Keratinocyte (primary cell): ENCODE measurements around the gene CD1D. TPM values are rescaled to one million over a fixed set of nuclear protein-coding genes. Genes with fewer than 3 reads are reported as not detected.

Experiments
- DNase-seq: peaks from one replicate; pipeline ENCODE4 v3.0.0-alpha.2; 2011; ENCODE audit warnings: low read depth, missing footprints, low spot score
- FAIRE-seq: peaks from 2 replicates; lab custom pipeline; 2011; peaks lifted over from hg19 to GRCh38; lab: Jason Lieb, UNC
- H2AFZ ChIP-seq: 2 replicates; pipeline ENCODE4 v1.6.0; 2012; ENCODE audit warnings: low read length, control low read depth, inconsistent platforms; ENCODE audit not compliant: control insufficient read depth
- H3K27ac ChIP-seq: 2 replicates; pipeline ENCODE4 v1.5.1; 2011; ENCODE audit warnings: low read length; ENCODE audit not compliant: control insufficient read depth, insufficient read depth
- H3K27me3 ChIP-seq: 3 replicates; pipeline ENCODE4 v1.6.0; 2011; ENCODE audit warnings: low read length; ENCODE audit not compliant: control insufficient read depth, insufficient read depth; ENCODE audit errors: extremely low read depth
- H3K36me3 ChIP-seq, 2 experiments: 2 replicates in 1 of 2; 3 replicates in 1 of 2; pipeline ENCODE4 v1.5.1; 2011; ENCODE audit warnings: low read length in 2 of 2, mild to moderate bottlenecking in 1 of 2; ENCODE audit not compliant: control insufficient read depth in 2 of 2, insufficient read depth in 2 of 2; ENCODE audit errors: extremely low read depth in 1 of 2
- H3K4me1 ChIP-seq: 3 replicates; pipeline ENCODE4 v1.5.1; 2011; ENCODE audit warnings: low read length; ENCODE audit not compliant: control insufficient read depth, insufficient read depth; ENCODE audit errors: extremely low read depth
- H3K4me2 ChIP-seq: 3 replicates; pipeline ENCODE4 v1.6.0; 2011; ENCODE audit warnings: low read depth, low read length; ENCODE audit not compliant: control insufficient read depth, insufficient read depth; ENCODE audit errors: extremely low read depth
- H3K4me3 ChIP-seq, 3 experiments: fragments of 200-600 bp in 1 of 3; sonication (generic) in 1 of 3; 2 replicates in 2 of 3; 3 replicates in 1 of 3; pipeline ENCODE4 v1.5.1; 2011 to 2016; ENCODE audit warnings: low read length in 3 of 3, mild to moderate bottlenecking in 3 of 3, control low read depth in 2 of 3, inconsistent platforms in 1 of 3, low read depth in 1 of 3, mixed read lengths in 1 of 3, mixed run types in 1 of 3, moderate library complexity in 1 of 3; ENCODE audit not compliant: control insufficient read depth in 2 of 3, insufficient read depth in 2 of 3; ENCODE audit errors: extremely low read depth in 1 of 3
- H3K79me2 ChIP-seq: 2 replicates; pipeline ENCODE4 v1.6.0; 2012; ENCODE audit warnings: low read length; ENCODE audit not compliant: control insufficient read depth, insufficient read depth
- H3K9ac ChIP-seq: 3 replicates; pipeline ENCODE4 v1.6.0; 2011; ENCODE audit warnings: low read length; ENCODE audit not compliant: control insufficient read depth, insufficient read depth; ENCODE audit errors: extremely low read depth
- H3K9me1 ChIP-seq: 3 replicates; pipeline ENCODE4 v1.6.0; 2011; ENCODE audit warnings: low read length; ENCODE audit not compliant: control insufficient read depth, insufficient read depth; ENCODE audit errors: extremely low read depth
- H3K9me3 ChIP-seq: 2 replicates; pipeline ENCODE4 v1.5.1; 2012; ENCODE audit warnings: low read depth, low read length; ENCODE audit not compliant: control insufficient read depth
- H4K20me1 ChIP-seq: 3 replicates; pipeline ENCODE4 v1.6.0; 2011; ENCODE audit warnings: low read length; ENCODE audit not compliant: control insufficient read depth, insufficient read depth; ENCODE audit errors: extremely low read depth
- EZH2 ChIP-seq: IDR thresholded peaks from one replicate; pipeline ENCODE4 v1.6.1; 2012; ENCODE audit warnings: inconsistent platforms, mild to moderate bottlenecking, low read length, moderate library complexity
- dilution Hi-C: fragments of 300-500 bp; cut with MboI; formaldehyde crosslinking; loops from one replicate; pipeline ENCODE4 v1.7.0; 2020; ENCODE audit warnings: low sequenced_read_pairs; ENCODE audit not compliant: extremely low pct_ligation_motif_present
- polyA plus RNA-seq, 5 experiments: library from polyadenylated mRNA; depleted of rRNA in 3 of 5; stranded (reverse) in 3 of 5; stranded (forward) in 1 of 5; unstranded in 1 of 5; fragments of >200 nt; gene quantifications; 1 replicate in 1 of 5; 2 replicates in 3 of 5; 3 replicates in 1 of 5; pipeline versions ENCODE4 v1.2.1 to v1.2.3, GENCODE V29; 2011 to 2012; ENCODE audit warnings: missing spikeins in 2 of 5, low read depth in 1 of 5, low replicate concordance in 1 of 5
- TF ChIP-seq, protein P1 (sequence below), 3 experiments: IDR thresholded peaks in 1 of 3; conservative IDR thresholded peaks in 1 of 3; optimal IDR thresholded peaks in 1 of 3; 2 replicates in 2 of 3; 3 replicates in 1 of 3; pipeline versions ENCODE3 to v1.5.1; 2011; ENCODE audit warnings: low read length in 3 of 3, mild to moderate bottlenecking in 3 of 3, moderate library complexity in 2 of 3, control low read depth in 1 of 3, inconsistent platforms in 1 of 3; ENCODE audit not compliant: insufficient read depth in 2 of 3; ENCODE audit errors: extremely low read depth in 1 of 3

Gene CD1D
- polyA plus RNA-seq, 1 donor (not counting 4 experiments of a cell fraction or from before 2014, with no cell fraction given) = 2.8 TPM

DNA sequence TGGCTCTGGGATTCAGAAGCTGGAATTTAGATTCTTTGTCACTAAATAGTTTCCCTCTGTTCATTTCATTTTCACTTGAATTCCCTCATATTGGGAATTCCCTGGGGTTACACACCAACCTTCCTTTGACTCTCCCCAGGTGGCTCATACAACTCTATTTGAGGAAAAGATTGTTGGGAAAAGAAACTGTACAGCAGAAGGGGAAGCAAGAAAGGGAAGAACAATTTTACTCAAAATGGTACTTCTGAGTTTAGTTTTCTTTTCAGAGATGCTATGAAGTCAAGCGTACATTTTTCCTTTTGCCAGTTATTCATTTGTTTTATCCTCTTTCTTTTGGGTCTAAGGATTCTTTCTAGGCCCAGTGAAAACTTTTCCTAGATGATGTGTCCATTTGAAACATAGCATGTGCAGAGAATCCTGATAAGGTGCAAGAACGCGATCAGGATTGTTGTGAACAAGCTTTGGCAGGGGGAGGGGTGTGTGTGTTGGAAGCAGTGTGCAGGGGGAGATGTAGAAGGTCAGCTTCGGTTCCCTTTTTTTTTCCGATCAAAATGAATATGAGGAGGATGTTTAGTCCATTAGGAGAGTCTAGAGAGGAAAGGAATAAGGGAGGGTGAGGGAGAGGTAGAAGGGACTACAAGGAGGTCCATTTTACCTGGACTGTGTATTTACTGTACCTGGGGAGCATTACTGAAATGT, 26.8 kb upstream of the CD1D start:
- H3K9me1 ChIP-seq = no peaks in the 10 kb centered on the region
- H3K36me3 ChIP-seq = no peaks in the 10 kb centered on the region
- peak overlapping the region; percentile 38 for H3K27ac ChIP-seq
- no peaks in the 10 kb centered on the region for H4K20me1 ChIP-seq
- no peak overlapping the region for H3K9ac ChIP-seq
- FAIRE-seq = no peak
- H3K4me2 ChIP-seq = peak overlapping the region; percentile 63
- TF ChIP-seq, protein P1, sequence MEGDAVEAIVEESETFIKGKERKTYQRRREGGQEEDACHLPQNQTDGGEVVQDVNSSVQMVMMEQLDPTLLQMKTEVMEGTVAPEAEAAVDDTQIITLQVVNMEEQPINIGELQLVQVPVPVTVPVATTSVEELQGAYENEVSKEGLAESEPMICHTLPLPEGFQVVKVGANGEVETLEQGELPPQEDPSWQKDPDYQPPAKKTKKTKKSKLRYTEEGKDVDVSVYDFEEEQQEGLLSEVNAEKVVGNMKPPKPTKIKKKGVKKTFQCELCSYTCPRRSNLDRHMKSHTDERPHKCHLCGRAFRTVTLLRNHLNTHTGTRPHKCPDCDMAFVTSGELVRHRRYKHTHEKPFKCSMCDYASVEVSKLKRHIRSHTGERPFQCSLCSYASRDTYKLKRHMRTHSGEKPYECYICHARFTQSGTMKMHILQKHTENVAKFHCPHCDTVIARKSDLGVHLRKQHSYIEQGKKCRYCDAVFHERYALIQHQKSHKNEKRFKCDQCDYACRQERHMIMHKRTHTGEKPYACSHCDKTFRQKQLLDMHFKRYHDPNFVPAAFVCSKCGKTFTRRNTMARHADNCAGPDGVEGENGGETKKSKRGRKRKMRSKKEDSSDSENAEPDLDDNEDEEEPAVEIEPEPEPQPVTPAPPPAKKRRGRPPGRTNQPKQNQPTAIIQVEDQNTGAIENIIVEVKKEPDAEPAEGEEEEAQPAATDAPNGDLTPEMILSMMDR (optimal IDR thresholded peaks at IDR 0.05 in 1 of 3, IDR thresholded peaks at IDR 0.05 in 1 of 3, conservative IDR thresholded peaks at IDR 0.05 in 1 of 3; ENCODE audit: extremely low read depth in 1 of 3, insufficient read depth in 2 of 3, low read length in 3 of 3) = no peak
- no peak for TF ChIP-seq EZH2
- DNase-seq = no peak
- no peaks in the 10 kb centered on the region for H3K79me2 ChIP-seq
- peak overlapping the region; percentile 59 for H2AFZ ChIP-seq
- H3K9me3 ChIP-seq = no peaks in the 10 kb centered on the region
- H3K4me3 ChIP-seq = no peak overlapping the region
- peaks cover 43% of the 10 kb centered on the region for H3K4me1 ChIP-seq
- no peaks in the 10 kb centered on the region for H3K27me3 ChIP-seq
- dilution Hi-C loops = no loop called here

DNA sequence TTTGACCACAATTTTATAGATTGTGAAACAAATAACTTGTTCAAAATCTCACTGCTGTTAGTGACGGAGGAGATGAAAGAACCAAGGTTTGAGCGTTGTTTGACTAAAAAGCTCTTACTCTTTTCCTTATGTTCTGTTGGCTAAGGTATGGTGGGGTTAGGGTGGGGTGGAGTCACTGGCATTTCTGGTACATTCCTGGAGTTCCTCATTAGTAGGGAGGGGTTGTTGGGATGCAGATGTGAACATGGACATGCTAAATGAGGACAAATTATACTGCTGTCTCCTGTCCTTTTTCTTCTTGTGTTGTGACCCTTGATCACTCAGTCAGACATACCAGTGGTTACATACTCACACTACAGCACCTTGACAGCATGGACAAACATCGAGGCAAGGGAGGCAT, 26.2 kb upstream of the CD1D start:
- Histone ChIP-seq H3K36me3 (no peaks in the 10 kb centered on the region), H3K4me3 (no peak overlapping the region), H3K9me1 (no peaks in the 10 kb centered on the region), H3K27me3 (no peaks in the 10 kb centered on the region), H3K79me2 (no peaks in the 10 kb centered on the region), H3K27ac (no peak overlapping the region), H3K9me3 (no peaks in the 10 kb centered on the region), H4K20me1 (no peaks in the 10 kb centered on the region), H2AFZ (peak overlapping the region; percentile 59), H3K9ac (no peak overlapping the region), H3K4me1 (peaks cover 38% of the 10 kb centered on the region), H3K4me2 (peak overlapping the region; percentile 30)
- FAIRE-seq (no peak), DNase-seq (no peak)
- no peak for TF ChIP-seq EZH2
- TF ChIP-seq, protein P1 (optimal IDR thresholded peaks at IDR 0.05 in 1 of 3, IDR thresholded peaks at IDR 0.05 in 1 of 3, conservative IDR thresholded peaks at IDR 0.05 in 1 of 3; ENCODE audit: extremely low read depth in 1 of 3, insufficient read depth in 2 of 3, low read length in 3 of 3) = no peak
- dilution Hi-C loops = no loop called here
